Measurements from ENCODE around the gene CD300A. TPM values are rescaled to one million over a fixed set of nuclear protein-coding genes. Genes with fewer than 3 reads are reported as not detected.

CD300A gene
- total RNA-seq, 4 donors from 2014 or later = 5.5 to 13.0 (median 8.7) TPM

DNA sequence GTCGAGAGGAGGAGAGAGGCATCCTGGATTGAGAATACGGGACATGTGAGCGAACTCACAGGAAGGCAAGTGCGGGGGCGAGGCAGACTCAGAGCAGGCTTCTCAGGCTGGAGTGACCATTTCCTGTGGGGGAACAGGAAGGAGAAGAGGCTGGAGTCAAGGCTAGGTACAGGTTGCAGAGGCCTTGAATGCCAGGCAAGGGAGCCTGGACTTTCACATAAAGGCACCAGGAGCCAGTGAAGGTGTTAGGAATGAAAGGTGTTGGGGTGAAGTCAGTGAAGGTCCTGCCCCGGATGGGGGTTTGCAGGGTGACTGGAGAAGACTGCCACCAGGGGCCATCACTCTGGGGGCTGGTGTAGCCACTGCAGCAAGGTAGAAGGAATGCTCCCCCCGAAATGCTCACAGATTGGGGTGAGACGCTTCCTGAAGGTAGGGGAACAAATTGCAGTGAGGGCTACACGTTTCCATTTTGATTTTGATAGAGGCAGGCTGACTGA, 39.8 kb upstream of the CD300A start:
- H3K4me3 ChIP-seq (ENCODE audit: low read depth, poor library complexity, severe bottlenecking) = no peak overlapping the region
- intact Hi-C loops (cut with DNase I; ENCODE audit: low total_unique reads) = no loop called here
- WGBS, 2 donors = 71 to 82% methylated on average over 9 of the region's 9 CpGs
- DNase-seq (ENCODE audit: low spot score in 2 of 2) = no peak
- TF ChIP-seq CTCF (IDR thresholded peaks at IDR 0.05) (no peak), POLR2A (IDR thresholded peaks at IDR 0.05) (no peak)

- H3K4me3 ChIP-seq (ENCODE audit: low read depth, poor library complexity, severe bottlenecking) = no peak overlapping the region
- intact Hi-C loops (cut with DNase I; ENCODE audit: low total_unique reads) = no loop called here
- 45 to 51% methylated on average over 10 of the region's 10 CpGs for WGBS, 2 donors
- TF ChIP-seq POLR2A (IDR thresholded peaks at IDR 0.05) (no peak), CTCF (IDR thresholded peaks at IDR 0.05) (no peak)
- no peak for DNase-seq (ENCODE audit: low spot score in 2 of 2)
These were observed 39.2 kb upstream of the CD300A start for GRCh38 chr17:74427048-74427762.

DNA sequence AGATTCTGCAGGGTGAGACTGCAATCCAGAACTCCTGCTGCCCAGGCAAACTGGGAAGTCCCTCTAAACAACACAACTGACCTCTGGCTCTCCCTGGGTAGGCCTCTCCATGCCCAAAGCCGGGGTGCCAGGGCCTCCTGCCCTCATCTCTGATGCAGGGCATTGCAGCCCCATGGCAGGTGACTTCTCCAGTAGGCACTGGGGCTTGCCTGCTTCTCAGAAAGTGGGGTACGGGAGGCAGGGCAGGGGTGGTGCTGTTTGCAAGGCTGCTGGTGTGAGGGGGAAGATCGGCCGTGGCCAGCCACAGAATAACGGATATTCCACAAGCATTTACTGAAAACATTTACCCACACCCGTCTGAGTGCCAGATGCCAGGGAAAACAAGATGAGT, 38.7 kb upstream of the CD300A start:
- no peak overlapping the region for H3K4me3 ChIP-seq (ENCODE audit: low read depth, poor library complexity, severe bottlenecking)
- TF ChIP-seq CTCF (IDR thresholded peaks at IDR 0.05) = no peak
- TF ChIP-seq POLR2A (IDR thresholded peaks at IDR 0.05) = no peak
- intact Hi-C loops (cut with DNase I; ENCODE audit: low total_unique reads) = no loop called here
- WGBS, 2 donors = 46 to 57% methylated on average over 5 to 6 of the region's 6 CpGs
- no peak for DNase-seq (ENCODE audit: low spot score in 2 of 2)

DNA sequence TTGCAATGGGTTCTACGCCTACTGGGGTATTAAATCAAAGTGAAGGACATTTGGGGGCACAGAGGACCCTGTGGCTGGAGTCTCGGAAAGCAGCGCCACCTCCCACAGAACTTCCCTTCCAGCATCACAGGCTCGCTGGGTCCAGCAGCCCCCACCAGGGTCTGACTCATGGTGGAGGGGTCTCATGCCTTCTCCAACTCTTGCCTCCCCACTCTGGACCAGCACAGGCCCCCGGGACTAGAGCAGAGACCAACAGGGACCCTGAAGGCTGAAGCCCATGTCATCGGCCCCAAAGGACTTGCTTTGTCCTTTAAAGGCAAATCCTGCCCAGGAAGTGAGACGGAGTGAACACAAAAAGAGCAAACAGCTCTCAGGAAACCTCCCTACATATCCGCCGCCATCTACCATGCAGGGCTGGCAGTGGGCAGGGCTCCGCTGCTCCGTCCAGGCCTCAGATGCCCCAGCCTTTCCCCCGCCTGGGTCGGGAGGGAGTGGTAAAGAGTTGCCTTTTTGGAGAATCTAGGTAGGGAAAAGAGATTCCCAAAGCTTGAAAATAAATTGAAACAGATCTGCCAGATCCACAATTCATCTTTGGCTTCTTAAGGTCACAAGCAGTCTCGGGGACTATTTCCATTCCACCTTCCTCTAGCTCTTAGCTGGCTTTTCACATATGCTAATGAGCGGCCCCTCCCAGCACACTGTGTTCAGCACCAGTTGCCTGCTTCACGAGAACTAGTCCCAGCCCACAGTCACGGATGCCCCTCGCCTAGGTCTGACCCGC, 36.6 kb upstream of the CD300A start:
- DNase-seq (ENCODE audit: low spot score in 2 of 2) = peak in 1 of 2 donors; percentile 56
- no peak for TF ChIP-seq CTCF (IDR thresholded peaks at IDR 0.05)
- no peak for TF ChIP-seq POLR2A (IDR thresholded peaks at IDR 0.05)
- H3K4me3 ChIP-seq (ENCODE audit: low read depth, poor library complexity, severe bottlenecking) = no peak overlapping the region
- intact Hi-C loops (cut with DNase I; ENCODE audit: low total_unique reads) = no loop called here
- 49 to 60% methylated on average over 19 of the region's 19 CpGs for WGBS, 2 donors

DNA sequence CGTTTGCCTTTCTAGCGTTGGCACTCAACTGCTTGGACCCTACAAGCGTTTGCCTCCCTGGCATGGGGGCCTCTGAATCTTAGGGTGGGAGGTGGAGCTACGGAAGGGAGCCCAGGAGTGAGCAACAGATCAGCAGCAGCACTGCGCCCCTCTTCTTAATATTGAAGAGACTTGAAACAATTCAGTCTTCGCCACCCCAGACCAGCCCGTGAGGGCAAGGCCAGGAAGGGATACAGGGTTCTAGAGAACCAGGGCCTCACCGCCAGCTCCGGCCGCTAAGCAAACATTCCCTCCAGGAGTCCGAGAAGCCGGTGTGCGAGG, 36.1 kb upstream of the CD300A start:
- no peak for DNase-seq (ENCODE audit: low spot score in 2 of 2)
- H3K4me3 ChIP-seq (ENCODE audit: low read depth, poor library complexity, severe bottlenecking) = no peak overlapping the region
- WGBS, 2 donors = 11 to 20% methylated on average over 13 of the region's 13 CpGs
- no peak for TF ChIP-seq POLR2A (IDR thresholded peaks at IDR 0.05)
- TF ChIP-seq CTCF (IDR thresholded peaks at IDR 0.05) = no peak
- intact Hi-C loops (cut with DNase I; ENCODE audit: low total_unique reads) = no loop called here
